ENCODE results near the gene ERCC2. TPM values are rescaled to one million over a fixed set of nuclear protein-coding genes. Genes with fewer than 3 reads are reported as not detected.
A peak's percentile ranks its signal among the peaks of the same experiment; 100 is the strongest.

The ERCC2 gene
- total RNA-seq, result 10 to 100 TPM in 2 of 4 donors, 1 to 10 TPM in 2; 1.8 to 16.6 (median 10.5) TPM

GRCh38 chr19:45370410-45371204 is at the start of gene ERCC2:
Gene ERCC2, minus strand, starts transcription at chr19:45370573. Its CDS starts 33 bp downstream, at chr19:45370540.
- no peaks in the 10 kb centered on the region for H3K36me3 ChIP-seq
- H3K27me3 ChIP-seq, result no peaks in the 10 kb centered on the region
- peak within 1 kb of the TSS; percentile 72 to 99 for H3K4me3 ChIP-seq
- H3K27ac ChIP-seq, result peak within 1 kb of the TSS; percentile 74 to 79
- DNase-seq, result peak; percentile 99 to 100
- intact Hi-C loops (cut with DNase I; ENCODE audit: low total_unique reads), result no loop called here
- no peaks in the 10 kb centered on the region for H3K9me3 ChIP-seq
- TF ChIP-seq POLR2A (IDR thresholded peaks at IDR 0.05), result peak; percentile 7 to 62
- TF ChIP-seq CTCF (IDR thresholded peaks at IDR 0.05), result peak in 1 of 4 experiments; percentile 33
- peaks cover 0 to 6% of the 10 kb centered on the region in 2 donors for H3K4me1 ChIP-seq

- intact Hi-C loops (cut with DNase I; ENCODE audit: low total_unique reads), result no loop called here
- H3K9me3 ChIP-seq, result no peaks in the 10 kb centered on the region
- no peak for TF ChIP-seq CTCF (IDR thresholded peaks at IDR 0.05)
- TF ChIP-seq POLR2A (IDR thresholded peaks at IDR 0.05), result no peak
- no peaks in the 10 kb centered on the region for H3K27me3 ChIP-seq
- H3K27ac ChIP-seq, result no peak overlapping the region
- no peak for DNase-seq
- H3K4me1 ChIP-seq, result no peaks in the 10 kb centered on the region
- no peaks in the 10 kb centered on the region for H3K36me3 ChIP-seq
- no peak overlapping the region for H3K4me3 ChIP-seq
Observed at GRCh38 chr19:45419895-45420294, 49.5 kb upstream of the ERCC2 start.

- H3K4me3 ChIP-seq, result no peak overlapping the region
- no peak for DNase-seq
- no peak for TF ChIP-seq POLR2A (IDR thresholded peaks at IDR 0.05)
- TF ChIP-seq CTCF (IDR thresholded peaks at IDR 0.05), result no peak
- no peaks in the 10 kb centered on the region for H3K36me3 ChIP-seq
- no peaks in the 10 kb centered on the region for H3K4me1 ChIP-seq
- H3K27me3 ChIP-seq, result no peaks in the 10 kb centered on the region
- H3K27ac ChIP-seq, result no peak overlapping the region
- intact Hi-C loops (cut with DNase I; ENCODE audit: low total_unique reads), result no loop called here
- H3K9me3 ChIP-seq, result no peaks in the 10 kb centered on the region
Observed at GRCh38 chr19:45419396-45419795, 49.0 kb upstream of the ERCC2 start.

GRCh38 chr19:45418802-45419201 is 48.4 kb upstream of the ERCC2 start:
- TF ChIP-seq CTCF (IDR thresholded peaks at IDR 0.05) (no peak), POLR2A (IDR thresholded peaks at IDR 0.05) (no peak)
- DNase-seq, result no peak
- Histone ChIP-seq H3K36me3 (no peaks in the 10 kb centered on the region), H3K9me3 (no peaks in the 10 kb centered on the region), H3K4me3 (no peak overlapping the region), H3K27ac (no peak overlapping the region), H3K27me3 (no peaks in the 10 kb centered on the region), H3K4me1 (no peaks in the 10 kb centered on the region)
- intact Hi-C loops (cut with DNase I; ENCODE audit: low total_unique reads), result no loop called here

- intact Hi-C loops (cut with DNase I; ENCODE audit: low total_unique reads), result no loop called here
- TF ChIP-seq POLR2A (IDR thresholded peaks at IDR 0.05), result no peak
- TF ChIP-seq CTCF (IDR thresholded peaks at IDR 0.05), result no peak
- Histone ChIP-seq H3K36me3 (no peaks in the 10 kb centered on the region), H3K4me3 (no peak overlapping the region), H3K27ac (no peak overlapping the region), H3K9me3 (no peaks in the 10 kb centered on the region), H3K4me1 (no peaks in the 10 kb centered on the region), H3K27me3 (no peaks in the 10 kb centered on the region)
- no peak for DNase-seq
Observed at GRCh38 chr19:45417151-45417550, 46.8 kb upstream of the ERCC2 start.
